HG03342 (cell line): Measurements from ENCODE around the gene SLC16A11.
"Not testable (repeated sequence)": the region's sequence is repeated elsewhere in the genome, so short reads cannot be mapped to it uniquely, and the experiment has no call there.

Source experiments
- ATAC-seq: cut with Tn5 transposase; IDR thresholded peaks from one replicate; pipeline ENCODE4 v1.9.1; 2021; ENCODE audit warnings: mild to moderate bottlenecking, moderate library complexity; ENCODE audit not compliant: unreplicated experiment

SLC16A11 gene

GRCh38 chr17:7043497-7044198 lies at the start of gene SLC16A11:
Gene SLC16A11, minus strand, starts transcription at chr17:7044092. Its CDS starts 579 bp downstream, at chr17:7043513.
- peak; percentile 32 for ATAC-seq

- not testable (repeated sequence) for ATAC-seq
Observed at GRCh38 chr17:7091311-7092005, 47.6 kb upstream of the SLC16A11 start.

GRCh38 chr17:7089570-7089969 lies 45.7 kb upstream of the SLC16A11 start:
- not testable (repeated sequence) for ATAC-seq

- not testable (repeated sequence) for ATAC-seq
Observed at GRCh38 chr17:7088442-7088841, 44.5 kb upstream of the SLC16A11 start.

- ATAC-seq = no peak
Observed at GRCh38 chr17:7084088-7084487, 40.2 kb upstream of the SLC16A11 start.

GRCh38 chr17:7083592-7083991 lies 39.7 kb upstream of the SLC16A11 start:
- no peak for ATAC-seq

- no peak for ATAC-seq
Observed at GRCh38 chr17:7081341-7082062, 37.6 kb upstream of the SLC16A11 start.

GRCh38 chr17:7080456-7081041 lies 36.7 kb upstream of the SLC16A11 start:
- ATAC-seq = no peak

- ATAC-seq = no peak
Observed at GRCh38 chr17:7079581-7080455, 35.9 kb upstream of the SLC16A11 start, which contains the start of gene CLEC10A. Gene CLEC10A, minus strand, starts transcription at chr17:7080251. Its CDS starts 1,439 bp downstream, at chr17:7078812.

- ATAC-seq = no peak
Observed at GRCh38 chr17:7078711-7079110, 34.8 kb upstream of the SLC16A11 start.

GRCh38 chr17:7077911-7078546 lies 34.1 kb upstream of the SLC16A11 start:
- ATAC-seq = no peak

- ATAC-seq = no peak
Observed at GRCh38 chr17:7074931-7075330, 31.0 kb upstream of the SLC16A11 start.

- no peak for ATAC-seq
Observed at GRCh38 chr17:7072406-7072805, 28.5 kb upstream of the SLC16A11 start.

GRCh38 chr17:7070712-7071111 lies 26.8 kb upstream of the SLC16A11 start:
- no peak for ATAC-seq

- no peak for ATAC-seq
Observed at GRCh38 chr17:7068268-7068667, 24.4 kb upstream of the SLC16A11 start.

- no peak for ATAC-seq
Observed at GRCh38 chr17:7067198-7067597, 23.3 kb upstream of the SLC16A11 start.

- ATAC-seq = no peak
Observed at GRCh38 chr17:7064261-7064660, 20.4 kb upstream of the SLC16A11 start.

- no peak for ATAC-seq
Observed at GRCh38 chr17:7063518-7064094, 19.7 kb upstream of the SLC16A11 start.

- ATAC-seq = no peak
Observed at GRCh38 chr17:7060165-7060891, 16.4 kb upstream of the SLC16A11 start.
